Fibroblast of skin of right quadriceps (primary cell): ENCODE measurements around the gene TYMP.
A peak's percentile ranks its signal among the peaks of the same experiment; 100 is the strongest.
"Not testable (repeated sequence)": the region's sequence is repeated elsewhere in the genome, so short reads cannot be mapped to it uniquely, and the experiment has no call there.

Experiments used
- DNase-seq: peaks from one replicate; pipeline ENCODE4 v3.0.0-alpha.2; 2013

Gene TYMP

GRCh38 chr22:50537765-50538164 lies 8.0 kb upstream of the TYMP start:
- DNase-seq, result no peak

GRCh38 chr22:50536226-50536625 lies 6.4 kb upstream of the TYMP start:
- DNase-seq, result no peak

GRCh38 chr22:50535113-50535512 lies 5.3 kb upstream of the TYMP start:
- DNase-seq, result no peak

- DNase-seq, result not testable (repeated sequence)
These were observed 4.3 kb upstream of the TYMP start for GRCh38 chr22:50533856-50534711.

GRCh38 chr22:50532824-50533796 lies 3.3 kb upstream of the TYMP start:
- no peak for DNase-seq

GRCh38 chr22:50531962-50532674 lies 2.3 kb upstream of the TYMP start:
- DNase-seq, result peak; percentile 45

GRCh38 chr22:50531546-50531961 lies 1.7 kb upstream of the TYMP start:
- no peak for DNase-seq

- DNase-seq, result peak; percentile 69
These were observed 1.2 kb upstream of the TYMP start for GRCh38 chr22:50530877-50531545.

GRCh38 chr22:50530580-50530876 lies 716 bp upstream of the TYMP start:
- no peak for DNase-seq

GRCh38 chr22:50529416-50529896 lies 356 bp downstream of the TYMP start:
- DNase-seq, result no peak

GRCh38 chr22:50528682-50529415 lies 963 bp downstream of the TYMP start:
- no peak for DNase-seq

- no peak for DNase-seq
These were observed 1.7 kb downstream of the TYMP start for GRCh38 chr22:50527921-50528681.

- no peak for DNase-seq
These were observed 2.7 kb downstream of the TYMP start for GRCh38 chr22:50526834-50527801.

GRCh38 chr22:50526108-50526833 lies 3.5 kb downstream of the TYMP start:
- peak; percentile 77 for DNase-seq

GRCh38 chr22:50525858-50526107 lies 4.0 kb downstream of the TYMP start:
- DNase-seq, result no peak

GRCh38 chr22:50525104-50525857 lies 4.5 kb downstream of the TYMP start, which contains the start of gene SCO2:
Gene SCO2, minus strand, starts transcription at chr22:50525598. Its CDS starts 1,187 bp downstream, at chr22:50524411.
- peak; percentile 98 for DNase-seq

- DNase-seq, result no peak
These were observed 5.1 kb downstream of the TYMP start for GRCh38 chr22:50524676-50525103.
